GM19025 (cell line): ENCODE data around the gene HELZ.
"Not testable (repeated sequence)": the region's sequence is repeated elsewhere in the genome, so short reads cannot be mapped to it uniquely, and the experiment has no call there.

Source experiments
- ATAC-seq: cut with Tn5 transposase; IDR thresholded peaks from one replicate; pipeline ENCODE4 v1.9.1; 2021; ENCODE audit warnings: mild to moderate bottlenecking, low read depth, moderate library complexity; ENCODE audit not compliant: unreplicated experiment

HELZ gene

DNA sequence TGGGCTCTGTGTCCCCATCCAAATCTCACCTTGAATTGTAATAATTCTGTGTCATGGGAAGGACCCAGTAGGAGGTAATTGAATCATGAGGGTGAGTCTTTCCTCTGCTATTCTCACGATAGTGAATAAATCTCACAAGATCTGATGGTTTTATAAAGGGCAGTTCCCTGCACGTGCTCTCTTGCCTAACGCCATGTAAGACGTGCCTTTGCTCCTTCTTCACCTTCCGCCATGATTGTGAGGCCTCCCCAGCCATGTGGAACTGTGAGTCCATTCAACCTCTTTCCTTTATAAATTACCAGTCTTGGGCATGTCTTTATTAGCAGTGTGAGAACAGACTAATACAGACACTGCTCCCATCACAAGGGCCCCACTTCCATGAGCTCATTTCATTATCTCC is 203.9 kb downstream of the HELZ start:
- ATAC-seq, result not testable (repeated sequence)

DNA sequence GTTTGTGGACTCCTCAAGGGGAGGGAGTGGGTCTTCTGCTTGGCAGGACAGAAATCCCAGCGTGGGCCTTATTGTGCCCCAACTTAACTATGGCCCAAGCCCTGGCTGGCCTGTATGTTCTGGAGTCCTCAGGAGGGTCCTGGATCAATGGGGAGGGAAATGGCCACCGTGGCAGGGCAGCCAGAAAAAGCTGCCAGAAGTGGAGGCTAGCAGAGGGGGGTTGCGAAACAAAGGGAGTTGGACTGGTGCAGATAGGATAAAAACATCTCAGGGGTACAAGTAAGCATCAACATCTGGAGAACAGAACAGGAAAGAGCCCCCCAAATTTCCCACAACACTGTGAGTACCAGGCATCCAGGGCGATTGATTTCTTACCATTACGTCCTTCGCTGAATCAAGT is 204.3 kb downstream of the HELZ start:
- no peak for ATAC-seq

DNA sequence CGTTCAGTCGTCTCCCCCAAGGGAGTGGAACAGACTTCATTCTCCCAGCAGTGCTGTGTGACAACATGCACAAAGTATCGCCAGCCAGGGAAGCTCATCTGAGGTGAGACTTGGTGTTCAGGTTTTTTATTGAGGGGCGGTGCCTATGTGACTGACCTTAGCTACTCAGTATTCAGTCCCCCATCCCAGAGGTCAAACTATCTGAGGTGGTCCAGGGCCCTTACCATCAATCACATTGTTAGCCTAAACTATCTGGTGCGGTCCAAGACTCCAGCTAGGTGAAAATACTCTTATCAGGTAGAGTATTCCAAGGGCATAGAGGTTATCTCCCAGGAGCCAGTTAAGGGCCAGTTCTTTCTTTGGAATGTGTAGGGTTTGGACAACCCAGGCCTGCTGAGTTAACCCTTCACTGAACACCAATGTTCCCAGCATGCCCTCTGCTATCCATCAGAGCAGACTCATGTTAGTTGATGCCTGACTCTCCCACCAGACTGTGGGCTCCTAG is 206.1 kb downstream of the HELZ start:
- no peak for ATAC-seq

DNA sequence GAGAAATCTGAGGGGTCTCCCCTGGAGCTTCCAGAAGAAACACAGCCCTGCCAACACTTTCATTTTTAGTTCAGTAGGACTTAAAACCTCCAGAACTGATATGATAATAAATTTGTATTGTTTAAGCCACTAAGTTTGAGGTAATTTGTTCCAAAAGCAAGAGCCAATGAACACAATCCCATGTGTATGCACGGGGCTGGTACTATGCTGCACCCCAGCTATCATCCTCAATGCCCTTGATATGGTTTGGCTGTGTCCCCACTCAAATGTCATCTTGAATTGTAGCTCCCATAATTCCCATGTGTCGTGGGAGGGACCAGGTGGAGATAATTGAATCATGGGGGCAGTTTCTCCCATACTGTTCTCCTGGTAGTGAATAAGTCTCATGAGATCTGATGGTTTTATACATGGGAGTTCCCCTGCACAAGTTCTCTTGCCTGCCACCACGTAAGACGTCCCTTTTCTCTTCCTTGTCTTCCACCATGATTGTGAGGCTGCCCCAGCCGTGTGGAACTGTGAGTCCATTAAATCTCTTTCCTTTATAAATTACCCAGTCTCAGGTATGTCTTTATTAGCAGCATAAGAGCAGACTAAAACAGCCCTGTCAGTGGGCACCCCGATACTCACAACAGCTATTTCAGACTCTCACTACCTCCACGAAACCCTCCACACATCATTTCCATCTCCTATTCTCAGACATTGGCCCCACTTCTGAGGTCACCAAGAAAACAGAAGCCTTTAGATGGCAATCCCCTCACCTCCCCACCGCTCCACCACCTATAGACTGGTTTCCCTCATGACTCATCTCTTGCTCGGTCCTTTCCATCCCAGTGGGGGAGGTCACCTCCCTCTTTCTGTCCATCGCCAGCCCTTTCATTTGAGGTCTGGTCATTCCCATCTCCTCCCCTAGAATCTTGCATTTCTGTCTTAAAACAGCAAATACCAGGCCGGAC is 209.6 kb downstream of the HELZ start:
- peak; percentile 91 for ATAC-seq

DNA sequence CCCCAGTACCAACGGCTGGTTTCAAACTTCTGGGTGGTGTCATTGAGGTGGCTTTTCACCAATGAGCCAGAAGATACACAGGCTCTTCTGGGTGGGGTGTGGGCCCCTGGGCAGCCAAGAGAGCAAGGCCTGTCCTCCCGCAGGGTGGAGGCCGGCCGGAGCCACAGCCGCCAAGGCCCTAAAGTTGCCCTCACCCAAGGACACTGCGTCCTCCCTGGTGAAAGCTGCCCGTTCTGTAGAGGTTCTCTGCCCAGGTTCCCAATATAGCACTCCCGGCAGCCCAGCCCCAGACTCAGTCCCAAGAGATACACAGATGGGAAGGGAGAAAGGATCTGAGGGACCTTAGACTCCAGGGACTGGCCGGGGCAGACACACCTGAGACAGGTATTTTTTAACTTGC is 211.4 kb downstream of the HELZ start:
- no peak for ATAC-seq

DNA sequence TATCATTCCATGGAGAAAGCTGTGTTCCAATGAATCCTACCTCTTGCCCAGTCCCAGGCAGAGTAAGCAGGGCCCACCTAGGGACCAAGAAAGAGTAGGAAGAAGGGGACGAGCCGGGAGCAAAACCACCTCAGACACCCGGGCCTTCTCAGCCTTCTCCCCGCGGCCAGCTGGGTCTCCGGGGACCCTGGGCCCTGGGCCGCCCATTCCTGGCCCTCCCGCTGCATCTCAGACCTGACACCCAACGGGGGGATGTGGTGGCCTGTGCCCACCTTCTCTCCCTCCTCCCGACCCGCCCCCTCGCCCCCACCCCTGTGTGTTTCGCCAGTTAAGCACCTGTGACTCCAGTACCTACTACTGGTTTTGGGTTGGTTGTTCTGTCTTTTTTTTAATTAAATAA is 212.0 kb downstream of the HELZ start:
- ATAC-seq, result no peak

DNA sequence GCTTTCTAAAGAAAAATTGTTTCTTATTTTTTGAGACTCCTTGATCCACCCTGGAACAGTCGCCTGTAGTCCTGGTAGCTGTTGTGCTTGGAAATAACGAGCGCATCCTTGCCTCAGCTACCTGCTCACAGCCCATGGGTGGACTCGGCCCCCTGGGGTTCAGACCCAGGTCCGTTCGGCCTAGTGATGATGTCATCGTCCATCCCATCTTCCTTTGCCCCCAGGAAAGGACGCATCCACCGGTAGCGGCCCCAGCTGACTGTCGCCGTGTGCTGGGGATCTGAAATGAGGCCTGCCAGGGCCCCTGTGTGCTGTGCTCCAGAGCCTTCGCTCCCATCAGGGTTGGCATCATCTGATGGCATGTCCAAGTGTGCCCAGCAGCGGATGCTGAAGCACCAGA is 212.6 kb downstream of the HELZ start:
- ATAC-seq, result no peak

DNA sequence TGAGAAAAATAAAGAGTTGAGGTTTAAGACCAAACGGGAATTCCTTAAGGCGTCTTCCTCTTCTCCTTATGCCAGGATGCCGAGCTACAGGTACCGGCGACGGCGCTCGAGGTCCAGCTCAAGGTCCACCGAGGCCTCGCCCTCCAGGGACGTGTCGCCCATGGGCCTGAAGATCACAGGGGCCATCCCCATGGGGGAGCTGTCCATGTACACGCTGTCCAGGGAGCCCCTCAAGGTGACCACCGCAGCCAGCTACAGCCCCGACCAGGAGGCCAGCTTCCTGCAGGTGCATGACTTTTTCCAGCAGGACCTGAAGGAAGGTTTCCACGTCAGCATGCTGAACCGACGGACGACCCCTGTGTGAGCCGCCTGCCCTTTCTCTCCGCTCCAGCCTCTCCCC is 214.4 kb downstream of the HELZ start:
- ATAC-seq, result no peak

DNA sequence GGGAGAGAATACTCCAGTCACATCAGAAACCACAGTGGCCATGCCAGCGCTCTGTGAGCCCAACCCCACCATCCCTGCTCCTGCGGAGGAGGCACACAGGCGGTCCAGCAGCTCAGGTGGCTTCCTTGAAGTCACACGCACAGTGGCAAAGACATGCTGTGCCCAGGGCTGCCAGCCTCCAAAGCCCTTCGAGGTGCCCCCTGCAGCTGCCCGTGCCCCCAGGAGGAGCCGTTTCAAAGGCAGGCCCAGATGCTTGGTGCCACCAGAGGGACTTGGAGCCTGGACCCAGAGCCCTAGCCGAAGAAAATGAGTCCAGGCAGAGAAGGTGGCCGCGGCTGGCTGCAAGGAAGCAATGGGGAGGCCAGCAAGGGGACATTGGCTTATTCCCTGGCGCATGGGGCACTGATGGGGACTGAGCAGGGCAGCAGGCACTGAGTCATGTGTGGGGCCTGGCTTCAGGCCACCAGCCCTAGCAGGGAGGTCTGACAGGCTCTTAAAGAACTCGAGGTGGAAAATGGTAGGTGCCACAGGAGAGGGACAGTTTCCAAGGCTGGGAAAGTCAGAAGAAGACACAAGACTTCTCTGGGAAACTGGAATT is 217.9 kb downstream of the HELZ start:
- ATAC-seq, result no peak

DNA sequence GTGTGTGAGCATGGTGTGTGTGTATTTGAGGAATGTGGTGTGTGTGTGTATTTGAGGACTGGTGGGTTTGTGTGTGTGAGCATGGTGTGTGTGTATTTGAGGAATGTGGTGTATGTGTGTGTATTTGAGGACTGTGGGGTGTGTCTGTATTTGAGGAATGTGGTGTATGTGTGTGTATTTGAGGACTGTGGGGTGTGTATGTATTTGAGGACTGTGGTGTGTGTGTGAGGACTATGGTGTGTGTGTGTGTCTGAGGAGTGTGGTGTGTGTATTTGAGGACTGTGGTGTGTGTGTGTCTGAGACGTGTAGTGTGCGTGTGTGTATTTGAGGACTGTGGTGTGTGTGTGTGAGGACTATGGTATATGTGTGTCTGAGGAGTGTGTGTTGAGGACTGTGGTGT is 218.7 kb downstream of the HELZ start:
- ATAC-seq, result no peak

DNA sequence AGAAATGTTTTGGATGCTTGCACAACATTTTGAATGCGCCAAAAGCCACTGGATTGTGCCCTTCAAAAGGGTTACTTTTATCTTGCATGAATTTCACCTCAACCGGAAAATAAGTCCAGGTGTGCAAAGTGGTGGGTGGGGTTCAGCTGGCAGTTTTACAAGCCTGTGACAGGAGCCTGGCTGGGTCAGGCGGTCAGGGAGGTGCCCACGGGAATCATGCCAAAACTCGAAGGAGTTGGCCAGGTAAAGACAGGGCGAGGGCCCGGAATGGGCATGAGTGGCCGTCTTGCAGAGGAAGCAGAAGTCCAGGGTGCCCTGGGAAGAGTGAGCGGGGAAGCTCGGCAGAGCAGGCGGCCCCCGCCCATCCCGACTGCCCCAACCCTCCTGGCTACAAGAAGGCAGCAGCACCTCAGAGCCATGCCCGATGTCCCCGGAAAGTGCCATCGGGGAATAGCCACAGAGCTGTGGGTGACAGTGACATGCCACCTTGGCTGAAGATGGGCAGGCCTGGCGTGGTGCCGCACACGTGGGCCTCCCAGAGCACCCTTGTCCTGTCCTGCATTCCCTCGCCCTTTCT is 219.7 kb downstream of the HELZ start:
- ATAC-seq, result no peak

DNA sequence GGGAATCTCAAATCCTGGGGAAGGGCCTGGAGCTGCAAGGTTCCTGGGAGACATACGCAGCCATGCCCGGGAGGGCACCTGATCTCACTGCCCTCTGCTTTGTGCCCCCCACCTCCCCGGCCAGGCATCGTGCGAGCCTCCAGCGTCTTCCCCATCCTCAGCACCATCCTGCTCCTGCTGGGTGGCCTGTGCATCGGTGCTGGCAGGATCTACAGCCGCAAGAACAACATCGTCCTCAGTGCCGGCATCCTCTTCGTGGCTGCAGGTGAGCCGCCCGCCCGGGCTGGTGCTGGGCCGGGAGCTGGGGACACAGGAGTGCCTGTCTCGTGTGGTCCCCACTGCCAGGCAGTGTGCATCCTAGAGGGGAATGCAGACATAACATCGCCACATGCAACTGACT is 220.3 kb downstream of the HELZ start:
- ATAC-seq, result no peak

DNA sequence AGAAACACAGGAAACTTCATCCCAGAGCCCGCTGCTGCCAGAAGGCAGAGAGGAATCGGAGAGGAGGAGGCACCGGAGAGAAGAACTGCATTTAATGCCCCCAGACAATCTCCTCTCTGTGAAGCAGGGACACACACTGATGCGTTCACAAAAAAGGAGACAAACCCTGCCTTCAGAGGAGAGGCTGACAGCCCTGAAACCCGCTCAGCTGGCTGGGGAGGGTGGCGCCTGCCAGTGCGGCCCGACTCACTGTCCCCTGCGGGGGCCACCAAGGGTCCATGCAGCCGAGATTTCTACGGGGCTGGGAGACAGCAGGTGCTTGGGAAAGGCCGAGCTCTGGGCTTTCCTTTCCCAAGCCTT is 222.6 kb downstream of the HELZ start:
- no peak for ATAC-seq

DNA sequence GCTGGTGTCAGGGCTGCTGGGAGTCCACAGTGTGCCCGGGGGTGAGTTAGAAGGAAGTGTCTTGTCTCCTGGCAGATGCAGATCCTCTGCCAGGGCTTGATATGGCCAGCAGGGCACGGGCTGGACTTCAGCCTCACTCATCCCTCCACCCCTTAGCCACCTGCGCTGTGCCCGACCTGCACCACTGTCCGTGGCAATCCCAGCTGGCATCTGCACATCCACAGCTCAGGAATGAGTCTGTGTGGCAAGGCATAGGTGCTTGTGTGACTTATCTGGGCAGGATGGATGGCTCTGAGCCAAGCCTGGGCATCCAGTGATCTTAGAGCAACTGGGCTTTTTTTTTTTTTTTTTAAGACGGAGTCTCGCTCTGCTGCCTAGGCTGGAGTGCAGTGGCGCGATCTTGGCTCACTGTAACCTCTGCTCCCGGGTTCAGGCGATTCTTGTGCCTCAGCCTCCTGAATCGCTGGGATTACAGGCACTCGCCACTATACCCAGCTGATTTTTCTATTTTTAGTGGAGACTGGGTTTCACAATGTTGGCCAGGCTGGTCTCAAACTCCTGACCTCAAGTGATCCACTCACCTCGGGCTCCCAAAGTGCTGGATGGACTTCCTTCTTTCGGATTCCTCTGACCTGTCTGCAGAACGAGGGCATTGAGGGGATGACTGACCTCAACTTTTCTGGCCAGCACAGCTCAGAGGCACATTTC is 223.1 kb downstream of the HELZ start:
- ATAC-seq, result no peak

DNA sequence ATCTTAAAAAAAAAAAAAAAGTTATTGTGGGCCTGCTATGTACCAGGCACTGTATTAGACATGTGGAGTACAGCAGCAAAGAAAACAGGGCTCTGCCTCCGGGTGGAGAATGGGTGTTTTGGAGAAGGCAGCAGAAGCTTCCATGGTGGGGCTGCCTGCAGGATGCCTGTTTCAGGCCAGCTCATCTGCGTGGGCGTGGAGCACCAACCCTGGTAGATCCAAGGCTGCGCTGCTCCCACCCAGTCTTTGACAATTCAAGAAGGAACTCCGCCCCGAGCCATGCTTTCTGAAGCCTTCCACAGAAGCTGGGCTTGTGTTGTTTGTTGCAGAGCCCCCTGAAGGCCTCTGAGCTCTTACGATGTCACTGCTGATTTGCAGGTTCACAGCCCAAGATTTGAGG is 223.8 kb downstream of the HELZ start:
- no peak for ATAC-seq
